ENCODE data around the gene GIGYF2. TPM values are rescaled to one million over a fixed set of nuclear protein-coding genes. Genes with fewer than 3 reads are reported as not detected.

The GIGYF2 gene, protein sequence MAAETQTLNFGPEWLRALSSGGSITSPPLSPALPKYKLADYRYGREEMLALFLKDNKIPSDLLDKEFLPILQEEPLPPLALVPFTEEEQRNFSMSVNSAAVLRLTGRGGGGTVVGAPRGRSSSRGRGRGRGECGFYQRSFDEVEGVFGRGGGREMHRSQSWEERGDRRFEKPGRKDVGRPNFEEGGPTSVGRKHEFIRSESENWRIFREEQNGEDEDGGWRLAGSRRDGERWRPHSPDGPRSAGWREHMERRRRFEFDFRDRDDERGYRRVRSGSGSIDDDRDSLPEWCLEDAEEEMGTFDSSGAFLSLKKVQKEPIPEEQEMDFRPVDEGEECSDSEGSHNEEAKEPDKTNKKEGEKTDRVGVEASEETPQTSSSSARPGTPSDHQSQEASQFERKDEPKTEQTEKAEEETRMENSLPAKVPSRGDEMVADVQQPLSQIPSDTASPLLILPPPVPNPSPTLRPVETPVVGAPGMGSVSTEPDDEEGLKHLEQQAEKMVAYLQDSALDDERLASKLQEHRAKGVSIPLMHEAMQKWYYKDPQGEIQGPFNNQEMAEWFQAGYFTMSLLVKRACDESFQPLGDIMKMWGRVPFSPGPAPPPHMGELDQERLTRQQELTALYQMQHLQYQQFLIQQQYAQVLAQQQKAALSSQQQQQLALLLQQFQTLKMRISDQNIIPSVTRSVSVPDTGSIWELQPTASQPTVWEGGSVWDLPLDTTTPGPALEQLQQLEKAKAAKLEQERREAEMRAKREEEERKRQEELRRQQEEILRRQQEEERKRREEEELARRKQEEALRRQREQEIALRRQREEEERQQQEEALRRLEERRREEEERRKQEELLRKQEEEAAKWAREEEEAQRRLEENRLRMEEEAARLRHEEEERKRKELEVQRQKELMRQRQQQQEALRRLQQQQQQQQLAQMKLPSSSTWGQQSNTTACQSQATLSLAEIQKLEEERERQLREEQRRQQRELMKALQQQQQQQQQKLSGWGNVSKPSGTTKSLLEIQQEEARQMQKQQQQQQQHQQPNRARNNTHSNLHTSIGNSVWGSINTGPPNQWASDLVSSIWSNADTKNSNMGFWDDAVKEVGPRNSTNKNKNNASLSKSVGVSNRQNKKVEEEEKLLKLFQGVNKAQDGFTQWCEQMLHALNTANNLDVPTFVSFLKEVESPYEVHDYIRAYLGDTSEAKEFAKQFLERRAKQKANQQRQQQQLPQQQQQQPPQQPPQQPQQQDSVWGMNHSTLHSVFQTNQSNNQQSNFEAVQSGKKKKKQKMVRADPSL (N-terminal part only)
- total RNA-seq (2021; ENCODE audit: unreplicated experiment) (68.3 TPM), Bru-seq, nascent RNA (percentile 94 among the genes with signal in this experiment), BruChase-seq, experiment 1, labeled RNA remaining after a 2-hour chase (percentile 87 among the genes with signal in this experiment), BruChase-seq, experiment 2, labeled RNA remaining after a 6-hour chase (percentile 87 among the genes with signal in this experiment)
- 70.5 TPM for polyA plus RNA-seq (2012; ENCODE audit: insufficient read length)
- long read RNA-seq, full-length matches to known transcripts, result 17 of 129 reads
- long read RNA-seq, partial matches to known transcripts, result 59 of 129 reads
- long read RNA-seq, other reads (novel, unspliced or antisense), result 53 of 129 reads

DNA sequence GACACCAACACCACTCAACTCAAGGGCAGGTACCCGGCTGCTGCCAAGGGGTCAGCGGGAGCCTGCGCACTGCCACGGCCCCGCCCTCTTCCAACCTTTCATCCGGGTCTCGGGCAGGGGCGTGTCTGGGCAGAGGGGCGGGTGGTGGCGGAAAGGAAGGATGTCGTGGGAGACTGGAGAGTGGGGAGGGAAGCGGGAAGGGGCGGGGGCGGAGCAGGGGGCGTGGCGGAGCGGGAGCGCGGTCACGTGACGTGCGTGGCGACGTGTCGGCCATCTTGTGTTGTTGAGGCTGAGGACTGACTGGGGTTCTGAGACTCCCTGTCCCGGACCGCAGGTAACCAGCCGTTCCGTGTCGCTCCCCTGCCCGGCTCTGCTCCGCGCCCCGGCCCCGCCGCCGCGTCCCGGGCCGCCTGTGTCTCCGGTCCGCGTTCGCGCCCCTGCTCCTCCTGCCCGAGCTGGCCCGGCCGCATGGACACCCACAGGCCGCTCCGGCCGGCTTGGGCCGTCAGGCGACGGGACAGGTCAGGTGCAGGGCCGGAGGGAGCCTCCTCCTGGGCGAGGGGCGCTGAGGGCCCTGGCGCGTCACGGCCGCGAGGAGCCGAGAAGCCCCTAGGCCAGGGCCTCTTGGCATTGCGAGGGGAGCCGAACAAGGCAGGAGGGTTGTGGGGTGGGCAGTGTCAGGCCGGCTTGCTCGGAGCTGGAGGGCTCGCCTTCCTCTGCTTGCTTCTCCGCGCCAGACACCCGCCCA lies at the start of gene GIGYF2:
Gene GIGYF2 (plus strand): TSS at position 273 of the 748 bp plus-strand sequence. CDS start 37,867 bp downstream, outside the sequence.
- intact Hi-C loops (cut with micrococcal nuclease; ENCODE audit: unreplicated experiment), result no loop called here
- ATAC-seq (peak; percentile 96), DNase-seq (ENCODE audit: low read depth, low spot score) (peak; percentile 93)
- Histone ChIP-seq H3K9me3 (ENCODE audit: control insufficient read depth, insufficient read depth, low read depth, low read length) (no peaks in the 10 kb centered on the region), H3K36me3 (ENCODE audit: control insufficient read depth, insufficient read depth, low read length) (peaks cover 8% of the 10 kb centered on the region), H3K27ac (ENCODE audit: low read length) (peak within 1 kb of the TSS; percentile 97), H3K27me3 (ENCODE audit: control insufficient read depth, insufficient read depth, low read length) (no peaks in the 10 kb centered on the region), H3K4me3 (ENCODE audit: low read depth in 2 of 2, low read length in 2 of 2) (peak within 1 kb of the TSS; percentile 91 to 99), H3K4me1 (ENCODE audit: control insufficient read depth, insufficient read depth, low read length) (peaks cover 26% of the 10 kb centered on the region)
- in situ Hi-C loops (cut with HindIII; ENCODE audit: low pct_unique_long_range_greater_than_20kb, low sequenced_read_pairs), result no loop called here
- ChIA-PET POLR2A (no interaction called here), CTCF (no interaction called here)
- TF ChIP-seq POLR2AphosphoS5 (IDR thresholded peaks at IDR 0.05; ENCODE audit: low read depth, low read length), result peak; percentile 34
- TF ChIP-seq, protein P1, sequence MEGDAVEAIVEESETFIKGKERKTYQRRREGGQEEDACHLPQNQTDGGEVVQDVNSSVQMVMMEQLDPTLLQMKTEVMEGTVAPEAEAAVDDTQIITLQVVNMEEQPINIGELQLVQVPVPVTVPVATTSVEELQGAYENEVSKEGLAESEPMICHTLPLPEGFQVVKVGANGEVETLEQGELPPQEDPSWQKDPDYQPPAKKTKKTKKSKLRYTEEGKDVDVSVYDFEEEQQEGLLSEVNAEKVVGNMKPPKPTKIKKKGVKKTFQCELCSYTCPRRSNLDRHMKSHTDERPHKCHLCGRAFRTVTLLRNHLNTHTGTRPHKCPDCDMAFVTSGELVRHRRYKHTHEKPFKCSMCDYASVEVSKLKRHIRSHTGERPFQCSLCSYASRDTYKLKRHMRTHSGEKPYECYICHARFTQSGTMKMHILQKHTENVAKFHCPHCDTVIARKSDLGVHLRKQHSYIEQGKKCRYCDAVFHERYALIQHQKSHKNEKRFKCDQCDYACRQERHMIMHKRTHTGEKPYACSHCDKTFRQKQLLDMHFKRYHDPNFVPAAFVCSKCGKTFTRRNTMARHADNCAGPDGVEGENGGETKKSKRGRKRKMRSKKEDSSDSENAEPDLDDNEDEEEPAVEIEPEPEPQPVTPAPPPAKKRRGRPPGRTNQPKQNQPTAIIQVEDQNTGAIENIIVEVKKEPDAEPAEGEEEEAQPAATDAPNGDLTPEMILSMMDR (IDR thresholded peaks at IDR 0.05), result no peak
- TF ChIP-seq, protein P2, sequence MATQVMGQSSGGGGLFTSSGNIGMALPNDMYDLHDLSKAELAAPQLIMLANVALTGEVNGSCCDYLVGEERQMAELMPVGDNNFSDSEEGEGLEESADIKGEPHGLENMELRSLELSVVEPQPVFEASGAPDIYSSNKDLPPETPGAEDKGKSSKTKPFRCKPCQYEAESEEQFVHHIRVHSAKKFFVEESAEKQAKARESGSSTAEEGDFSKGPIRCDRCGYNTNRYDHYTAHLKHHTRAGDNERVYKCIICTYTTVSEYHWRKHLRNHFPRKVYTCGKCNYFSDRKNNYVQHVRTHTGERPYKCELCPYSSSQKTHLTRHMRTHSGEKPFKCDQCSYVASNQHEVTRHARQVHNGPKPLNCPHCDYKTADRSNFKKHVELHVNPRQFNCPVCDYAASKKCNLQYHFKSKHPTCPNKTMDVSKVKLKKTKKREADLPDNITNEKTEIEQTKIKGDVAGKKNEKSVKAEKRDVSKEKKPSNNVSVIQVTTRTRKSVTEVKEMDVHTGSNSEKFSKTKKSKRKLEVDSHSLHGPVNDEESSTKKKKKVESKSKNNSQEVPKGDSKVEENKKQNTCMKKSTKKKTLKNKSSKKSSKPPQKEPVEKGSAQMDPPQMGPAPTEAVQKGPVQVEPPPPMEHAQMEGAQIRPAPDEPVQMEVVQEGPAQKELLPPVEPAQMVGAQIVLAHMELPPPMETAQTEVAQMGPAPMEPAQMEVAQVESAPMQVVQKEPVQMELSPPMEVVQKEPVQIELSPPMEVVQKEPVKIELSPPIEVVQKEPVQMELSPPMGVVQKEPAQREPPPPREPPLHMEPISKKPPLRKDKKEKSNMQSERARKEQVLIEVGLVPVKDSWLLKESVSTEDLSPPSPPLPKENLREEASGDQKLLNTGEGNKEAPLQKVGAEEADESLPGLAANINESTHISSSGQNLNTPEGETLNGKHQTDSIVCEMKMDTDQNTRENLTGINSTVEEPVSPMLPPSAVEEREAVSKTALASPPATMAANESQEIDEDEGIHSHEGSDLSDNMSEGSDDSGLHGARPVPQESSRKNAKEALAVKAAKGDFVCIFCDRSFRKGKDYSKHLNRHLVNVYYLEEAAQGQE (IDR thresholded peaks at IDR 0.05; ENCODE audit: insufficient read depth in 1 of 2, low read depth in 2 of 2, low read length in 1 of 2), result no peak; a peak in 1 of 4 replicates
- TF ChIP-seq TCF7L2 (IDR thresholded peaks at IDR 0.05; ENCODE audit: low read depth, low read length), result no peak
- TF ChIP-seq SIN3A (IDR thresholded peaks at IDR 0.05; ENCODE audit: borderline replicate concordance, insufficient read depth, low read depth, low read length), result peak; percentile 72; the same call in 1 of the 2 replicates
- no TSS peak for BruUV-seq (replicated peaks)
